GM12892 (cell line): ENCODE measurements around the gene TDRD12.

Experiments
- POLR2A ChIP-seq: IDR thresholded peaks from 2 replicates; pipeline ENCODE4 v1.6.1; 2011; ENCODE audit warnings: low read depth, low read length, control low read depth
- POLR2AphosphoS5 ChIP-seq: IDR thresholded peaks from 2 replicates; pipeline ENCODE4 v1.6.1; 2011; ENCODE audit warnings: low read depth, low read length, control low read depth

- TF ChIP-seq POLR2A (no peak), POLR2AphosphoS5 (no peak)
Observed at GRCh38 chr19:32808236-32808635, 88.7 kb downstream of the TDRD12 start.
